CD4-positive, alpha-beta T cell treated with Interleukin-15 for 1 hour (primary cell): ENCODE data around the gene TGFB2.

Experiments used
- DNase-seq: peaks from one replicate; pipeline ENCODE4 v3.0.0-alpha.2; 2020

TGFB2 gene

GRCh38 chr1:218394989-218395388 lies 49.9 kb downstream of the TGFB2 start:
- DNase-seq: no peak

- DNase-seq: no peak
Observed at GRCh38 chr1:218395916-218396315, 50.8 kb downstream of the TGFB2 start.

GRCh38 chr1:218397752-218398339 lies 52.7 kb downstream of the TGFB2 start:
- no peak for DNase-seq

GRCh38 chr1:218400624-218401023 lies 55.5 kb downstream of the TGFB2 start:
- no peak for DNase-seq

GRCh38 chr1:218401441-218401997 lies 56.4 kb downstream of the TGFB2 start:
- no peak for DNase-seq

- no peak for DNase-seq
Observed at GRCh38 chr1:218401998-218402785, 57.1 kb downstream of the TGFB2 start.

DNA sequence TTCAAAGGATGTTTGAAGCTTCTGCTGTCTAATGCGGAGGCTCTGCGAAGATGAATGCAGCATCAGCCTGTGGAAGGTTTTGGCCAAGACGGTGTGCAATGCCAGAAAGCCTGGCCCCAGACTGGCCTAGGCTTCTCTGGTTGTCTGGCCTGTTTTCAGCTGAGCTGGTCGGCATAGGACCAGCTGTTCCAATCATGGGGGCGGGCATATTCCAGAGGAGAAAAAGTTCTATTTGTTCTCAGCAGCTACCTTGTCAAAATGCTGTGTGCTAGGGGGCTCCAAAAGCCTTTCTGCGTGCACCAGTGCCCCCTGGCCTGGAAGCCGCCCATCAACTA lies 57.6 kb downstream of the TGFB2 start:
- no peak for DNase-seq

DNA sequence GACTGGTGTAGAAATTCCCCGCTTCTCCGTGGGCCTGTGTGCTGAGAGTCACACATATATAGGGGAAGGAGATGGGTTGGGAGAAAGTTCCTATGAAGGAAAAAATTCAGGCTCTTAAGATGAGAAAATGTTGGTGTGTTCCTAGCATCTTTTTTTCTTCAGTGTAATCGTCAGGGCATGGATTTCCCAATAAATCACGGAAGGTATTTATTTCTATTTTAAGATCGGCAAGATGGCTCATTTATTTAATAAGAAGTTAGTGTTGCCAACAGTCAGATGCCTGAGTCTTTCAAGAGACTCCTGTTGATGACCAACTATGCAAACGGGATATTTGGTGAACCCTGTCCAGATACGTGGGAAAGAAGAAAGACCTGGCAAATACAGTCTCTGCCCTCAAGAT lies 58.2 kb downstream of the TGFB2 start:
- DNase-seq: no peak

- DNase-seq: no peak
Observed at GRCh38 chr1:218407630-218408029, 62.5 kb downstream of the TGFB2 start.

- no peak for DNase-seq
Observed at GRCh38 chr1:218408135-218408534, 63.0 kb downstream of the TGFB2 start.

GRCh38 chr1:218408942-218409341 lies 63.8 kb downstream of the TGFB2 start:
- DNase-seq: no peak

GRCh38 chr1:218409946-218410510 lies 64.9 kb downstream of the TGFB2 start:
- no peak for DNase-seq

DNA sequence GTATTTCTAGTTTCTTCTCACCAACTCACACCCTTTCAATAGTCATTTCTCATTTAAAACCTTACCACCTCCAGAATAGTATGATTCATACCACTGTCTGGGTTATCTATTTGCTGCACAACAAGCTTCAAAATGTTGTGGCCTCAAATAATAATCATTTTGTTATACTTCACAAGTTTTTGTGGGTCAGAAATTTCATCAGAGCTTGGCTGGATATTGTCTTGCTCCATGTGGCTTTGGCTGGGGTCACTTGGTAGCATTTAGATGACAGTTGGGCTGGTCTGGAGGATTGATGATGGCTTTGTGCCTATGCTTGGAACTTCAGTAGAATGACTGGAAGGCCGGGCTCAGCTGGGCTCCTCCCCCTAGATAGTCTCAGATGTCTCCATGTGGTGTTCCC lies 66.0 kb downstream of the TGFB2 start:
- no peak for DNase-seq

GRCh38 chr1:218412171-218412570 lies 67.0 kb downstream of the TGFB2 start:
- DNase-seq: no peak

DNA sequence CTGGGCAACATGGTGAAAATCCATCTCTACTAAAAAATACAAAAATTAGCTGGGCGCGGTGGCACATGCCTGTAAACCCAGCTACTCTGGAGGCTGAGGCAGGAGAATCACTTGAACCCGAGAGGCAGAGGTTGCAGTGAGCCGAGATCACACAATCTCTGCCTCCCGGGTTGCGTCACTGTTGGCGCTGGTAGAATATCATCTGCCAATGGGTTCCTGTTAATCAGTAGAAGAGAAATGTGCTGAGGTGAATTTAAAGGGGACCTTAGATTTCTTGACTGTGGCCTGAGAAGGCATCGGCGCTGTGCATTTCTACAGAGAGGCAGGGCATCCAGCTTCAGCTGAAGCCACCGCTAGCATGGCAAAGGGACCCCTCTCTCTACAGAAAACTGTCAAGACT lies 68.0 kb downstream of the TGFB2 start:
- no peak for DNase-seq

DNA sequence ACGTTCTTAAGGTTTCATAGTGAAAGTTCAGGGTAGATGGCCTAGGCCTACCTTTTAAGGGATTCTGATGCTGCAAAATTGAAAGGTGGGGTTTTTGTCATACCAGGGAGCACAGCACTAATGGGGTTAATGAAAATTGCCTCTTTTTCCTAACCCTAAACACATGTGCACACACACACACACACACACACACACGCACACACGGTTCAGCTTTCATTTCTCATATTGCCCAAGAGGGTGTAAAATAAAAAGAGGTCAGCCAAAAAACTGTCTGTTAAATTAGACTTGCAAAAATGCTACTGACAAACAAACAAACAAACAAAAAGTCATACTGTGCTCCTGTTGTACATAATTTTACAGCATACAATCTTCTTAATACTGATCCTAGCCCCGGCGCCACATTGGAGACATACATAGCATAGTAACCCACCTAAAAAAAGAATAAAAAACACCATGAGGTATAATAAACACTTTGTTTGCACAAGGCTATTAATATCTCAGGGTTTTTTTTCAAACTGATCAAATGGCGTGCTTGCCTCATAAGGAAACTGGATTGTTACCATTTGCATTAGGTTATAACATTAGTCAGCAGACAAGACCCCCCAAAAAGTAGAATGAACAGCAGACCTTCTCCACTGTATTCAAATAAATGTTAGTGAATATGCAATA lies 69.1 kb downstream of the TGFB2 start:
- DNase-seq: no peak

DNA sequence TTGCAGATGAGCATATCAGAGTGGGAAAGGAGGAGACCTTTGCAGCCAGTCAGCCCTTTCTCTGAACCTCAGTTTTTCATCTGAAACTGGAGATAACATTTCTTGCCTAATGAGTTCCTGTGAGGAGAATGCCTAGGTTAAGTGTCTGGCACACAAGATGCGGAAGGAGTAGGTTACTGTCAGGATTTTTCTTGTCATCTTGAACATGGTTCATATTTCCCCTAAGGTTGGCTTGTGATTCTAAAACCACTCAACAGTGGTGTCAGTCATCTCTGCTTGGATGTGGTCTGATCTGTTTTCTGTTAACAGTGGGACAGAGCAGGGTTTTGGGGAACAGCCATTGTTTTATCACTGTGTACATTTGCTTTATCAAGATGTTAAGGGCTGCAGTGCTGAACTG lies 70.6 kb downstream of the TGFB2 start:
- no peak for DNase-seq

DNA sequence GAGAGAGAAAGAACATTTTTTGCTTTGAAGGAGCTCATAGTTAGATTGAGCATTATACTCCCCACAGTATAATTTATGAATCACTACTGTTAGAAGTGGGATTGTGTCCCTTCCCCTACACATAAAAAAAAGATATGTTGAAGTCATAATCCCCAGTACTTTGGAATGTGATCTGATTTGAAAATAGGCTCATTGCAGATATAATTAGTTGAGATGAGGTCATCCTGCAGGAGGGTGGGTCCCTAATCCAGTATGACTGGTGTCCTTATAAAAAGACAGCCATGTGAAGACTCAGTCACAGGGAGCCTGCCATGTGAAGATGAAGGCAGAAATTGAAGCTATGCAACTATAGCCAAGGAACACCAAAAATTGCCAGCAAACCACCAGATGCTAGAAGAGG lies 76.4 kb downstream of the TGFB2 start:
- no peak for DNase-seq

- no peak for DNase-seq
Observed at GRCh38 chr1:218424502-218424901, 79.4 kb downstream of the TGFB2 start.

DNA sequence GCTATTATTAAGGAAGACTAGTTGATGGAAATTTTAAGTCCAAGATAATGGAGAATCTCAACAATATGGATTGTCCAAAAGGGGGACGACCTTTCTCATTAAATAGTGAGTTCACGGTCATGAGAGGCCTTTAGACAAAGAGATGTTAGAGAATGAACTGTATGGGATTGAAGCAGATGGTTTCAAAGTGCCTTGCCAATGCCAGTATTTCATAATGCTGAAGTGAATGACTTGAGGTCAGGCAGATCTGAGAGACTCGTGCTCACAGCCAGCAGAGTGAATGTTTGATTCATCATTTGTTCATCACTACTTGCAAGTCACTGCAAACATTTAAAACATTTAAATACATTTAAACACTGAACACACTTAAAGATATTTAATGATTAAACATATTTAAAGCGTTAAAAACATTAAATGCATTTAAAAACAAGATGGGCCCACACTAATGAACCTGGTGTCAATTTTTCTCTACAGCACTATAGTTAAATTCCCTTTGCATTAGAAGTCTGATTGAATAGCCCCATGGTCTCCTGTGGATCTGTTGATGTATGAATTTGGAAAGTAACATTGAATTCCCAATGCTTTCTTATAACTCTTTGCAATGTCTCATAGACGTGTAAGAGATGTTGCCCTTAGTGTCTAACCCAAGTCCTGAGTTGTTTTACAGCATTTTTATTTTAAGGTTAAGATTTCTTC lies 80.7 kb downstream of the TGFB2 start:
- DNase-seq: no peak

GRCh38 chr1:218426343-218426657 lies 81.2 kb downstream of the TGFB2 start:
- no peak for DNase-seq

GRCh38 chr1:218429301-218429700 lies 84.2 kb downstream of the TGFB2 start:
- no peak for DNase-seq

GRCh38 chr1:218430346-218430745 lies 85.2 kb downstream of the TGFB2 start:
- no peak for DNase-seq
